ENCODE measurements around the gene MGAT5B.

GRCh38 chr17:76940738-76941350, 72.6 kb downstream of the MGAT5B start:
- TF ChIP-seq POLR2A (IDR thresholded peaks at IDR 0.05; ENCODE audit: low read depth, low read length) = no peak
- TF ChIP-seq TAF1 (IDR thresholded peaks at IDR 0.05; ENCODE audit: borderline replicate concordance, low read depth, low read length) = no peak

All from GM12892 (cell line).